ENCODE data around the gene TJAP1.

The TJAP1 gene

GRCh38 chr6:43444582-43444981 lies 32.8 kb upstream of the TJAP1 start:
- Histone ChIP-seq H3K27me3 (ENCODE audit: insufficient read depth, low read length) (no peaks in the 10 kb centered on the region), H3K4me3 (ENCODE audit: low read depth, low read length, poor library complexity, severe bottlenecking) (no peak overlapping the region), H3K9me2 (ENCODE audit: low read depth, low read length) (no peaks in the 10 kb centered on the region), H3K79me2 (ENCODE audit: insufficient read depth, low read length) (no peaks in the 10 kb centered on the region), H3K36me3 (ENCODE audit: insufficient read depth, low read length) (peaks cover 63% of the 10 kb centered on the region), H3K9ac (ENCODE audit: low read length) (no peak overlapping the region), H3K4me1 (ENCODE audit: insufficient read depth, low read length, severe bottlenecking) (no peaks in the 10 kb centered on the region), H3K27ac (ENCODE audit: low read depth, low read length, poor library complexity, severe bottlenecking) (no peak overlapping the region), H3K9me3 (ENCODE audit: low read length) (no peaks in the 10 kb centered on the region), H3K4me2 (ENCODE audit: low read length) (no peak overlapping the region), H4K20me1 (ENCODE audit: insufficient read depth, low read length) (no peaks in the 10 kb centered on the region), H2AFZ (ENCODE audit: low read length) (no peak overlapping the region), H3F3A (ENCODE audit: insufficient read depth, low read length) (no peaks in the 10 kb centered on the region)
- TF ChIP-seq EZH2 (IDR thresholded peaks at IDR 0.05; ENCODE audit: borderline replicate concordance, low read length) (no peak), CTCF (IDR thresholded peaks at IDR 0.05; ENCODE audit: low read length) (no peak)

- Histone ChIP-seq H3K9ac (ENCODE audit: low read length) (no peak overlapping the region), H3K79me2 (ENCODE audit: insufficient read depth, low read length) (no peaks in the 10 kb centered on the region), H3K27me3 (ENCODE audit: insufficient read depth, low read length) (no peaks in the 10 kb centered on the region), H3K9me2 (ENCODE audit: low read depth, low read length) (no peaks in the 10 kb centered on the region), H3F3A (ENCODE audit: insufficient read depth, low read length) (no peaks in the 10 kb centered on the region), H3K27ac (ENCODE audit: low read depth, low read length, poor library complexity, severe bottlenecking) (no peak overlapping the region), H3K9me3 (ENCODE audit: low read length) (no peaks in the 10 kb centered on the region), H3K4me3 (ENCODE audit: low read depth, low read length, poor library complexity, severe bottlenecking) (no peak overlapping the region), H4K20me1 (ENCODE audit: insufficient read depth, low read length) (no peaks in the 10 kb centered on the region), H3K4me1 (ENCODE audit: insufficient read depth, low read length, severe bottlenecking) (no peaks in the 10 kb centered on the region), H3K4me2 (ENCODE audit: low read length) (no peak overlapping the region), H3K36me3 (ENCODE audit: insufficient read depth, low read length) (peaks cover 71% of the 10 kb centered on the region), H2AFZ (ENCODE audit: low read length) (no peak overlapping the region)
- TF ChIP-seq CTCF (IDR thresholded peaks at IDR 0.05; ENCODE audit: low read length), result no peak
- TF ChIP-seq EZH2 (IDR thresholded peaks at IDR 0.05; ENCODE audit: borderline replicate concordance, low read length), result no peak
Measured at GRCh38 chr6:43445576-43445975, 31.8 kb upstream of the TJAP1 start.

GRCh38 chr6:43447604-43448003 lies 29.8 kb upstream of the TJAP1 start:
- Histone ChIP-seq H3K4me3 (ENCODE audit: low read depth, low read length, poor library complexity, severe bottlenecking) (no peak overlapping the region), H3K9ac (ENCODE audit: low read length) (no peak overlapping the region), H3K4me1 (ENCODE audit: insufficient read depth, low read length, severe bottlenecking) (no peaks in the 10 kb centered on the region), H3K9me2 (ENCODE audit: low read depth, low read length) (no peaks in the 10 kb centered on the region), H3K4me2 (ENCODE audit: low read length) (no peak overlapping the region), H3K36me3 (ENCODE audit: insufficient read depth, low read length) (peaks cover 77% of the 10 kb centered on the region), H3K27ac (ENCODE audit: low read depth, low read length, poor library complexity, severe bottlenecking) (no peak overlapping the region), H4K20me1 (ENCODE audit: insufficient read depth, low read length) (no peaks in the 10 kb centered on the region), H2AFZ (ENCODE audit: low read length) (no peak overlapping the region), H3K27me3 (ENCODE audit: insufficient read depth, low read length) (no peaks in the 10 kb centered on the region), H3K9me3 (ENCODE audit: low read length) (no peaks in the 10 kb centered on the region), H3F3A (ENCODE audit: insufficient read depth, low read length) (no peaks in the 10 kb centered on the region), H3K79me2 (ENCODE audit: insufficient read depth, low read length) (no peaks in the 10 kb centered on the region)
- TF ChIP-seq EZH2 (IDR thresholded peaks at IDR 0.05; ENCODE audit: borderline replicate concordance, low read length) (no peak), CTCF (IDR thresholded peaks at IDR 0.05; ENCODE audit: low read length) (no peak)

Data from OCI-LY1 (cell line).